Activated CD4-positive, alpha-beta T cell treated with anti-CD3 and anti-CD28 coated beads, Interleukin-2, Interleukin-4, amounts not matched to agents 100 ng/mL and 50 ng/mL, durations not matched to agents 16 hours and 8 hours (primary cell): ENCODE results near the gene EBF4.

Source experiments
- DNase-seq: peaks from one replicate; pipeline ENCODE4 v3.0.0-alpha.2; 2020; ENCODE audit warnings: low spot score

EBF4 gene

GRCh38 chr20:2742934-2743559 lies 50.5 kb downstream of the EBF4 start:
- DNase-seq = peak; percentile 71

- DNase-seq = no peak
Observed at GRCh38 chr20:2745060-2745910, 52.7 kb downstream of the EBF4 start.

GRCh38 chr20:2745936-2746635 lies 53.5 kb downstream of the EBF4 start:
- DNase-seq = no peak

- DNase-seq = no peak
Observed at GRCh38 chr20:2746636-2747265, 54.2 kb downstream of the EBF4 start.

GRCh38 chr20:2747676-2748235 lies 55.2 kb downstream of the EBF4 start:
- no peak for DNase-seq

GRCh38 chr20:2748551-2749342 lies 56.2 kb downstream of the EBF4 start:
- DNase-seq = no peak

- DNase-seq = no peak
Observed at GRCh38 chr20:2749343-2749950, 56.9 kb downstream of the EBF4 start.

- no peak for DNase-seq
Observed at GRCh38 chr20:2749951-2750490, 57.4 kb downstream of the EBF4 start.

- DNase-seq = no peak
Observed at GRCh38 chr20:2750491-2751251, 58.1 kb downstream of the EBF4 start.

GRCh38 chr20:2751347-2751877 lies 58.8 kb downstream of the EBF4 start:
- no peak for DNase-seq

GRCh38 chr20:2751878-2752566 lies 59.4 kb downstream of the EBF4 start:
- peak; percentile 22 for DNase-seq

GRCh38 chr20:2752567-2753460 lies 60.2 kb downstream of the EBF4 start:
- peak; percentile 27 for DNase-seq

- no peak for DNase-seq
Observed at GRCh38 chr20:2753461-2754040, 61.0 kb downstream of the EBF4 start.

GRCh38 chr20:2754424-2754823 lies 61.8 kb downstream of the EBF4 start:
- no peak for DNase-seq

GRCh38 chr20:2755451-2756055 lies 63.0 kb downstream of the EBF4 start:
- DNase-seq = no peak

- no peak for DNase-seq
Observed at GRCh38 chr20:2756056-2756611, 63.6 kb downstream of the EBF4 start.

GRCh38 chr20:2757001-2757400 lies 64.4 kb downstream of the EBF4 start:
- DNase-seq = no peak
